OCI-LY3 (cell line): ENCODE results near the gene KLRK1.

ENCODE experiments used
- EZH2phosphoT487 ChIP-seq: fragments of 200-600 bp; shearing (Covaris generic); IDR thresholded peaks from 2 replicates; pipeline ENCODE4 v1.6.1; 2018; ENCODE audit warnings: antibody characterized with exemption, mixed run types, low read depth
- TF ChIP-seq, protein P1 (sequence below): fragments of 200-600, 300-600 bp; sonication (generic); IDR thresholded peaks from 2 replicates; pipeline ENCODE4 v1.5.1; 2014; ENCODE audit warnings: antibody characterized with exemption, low read length, low read depth

DNA sequence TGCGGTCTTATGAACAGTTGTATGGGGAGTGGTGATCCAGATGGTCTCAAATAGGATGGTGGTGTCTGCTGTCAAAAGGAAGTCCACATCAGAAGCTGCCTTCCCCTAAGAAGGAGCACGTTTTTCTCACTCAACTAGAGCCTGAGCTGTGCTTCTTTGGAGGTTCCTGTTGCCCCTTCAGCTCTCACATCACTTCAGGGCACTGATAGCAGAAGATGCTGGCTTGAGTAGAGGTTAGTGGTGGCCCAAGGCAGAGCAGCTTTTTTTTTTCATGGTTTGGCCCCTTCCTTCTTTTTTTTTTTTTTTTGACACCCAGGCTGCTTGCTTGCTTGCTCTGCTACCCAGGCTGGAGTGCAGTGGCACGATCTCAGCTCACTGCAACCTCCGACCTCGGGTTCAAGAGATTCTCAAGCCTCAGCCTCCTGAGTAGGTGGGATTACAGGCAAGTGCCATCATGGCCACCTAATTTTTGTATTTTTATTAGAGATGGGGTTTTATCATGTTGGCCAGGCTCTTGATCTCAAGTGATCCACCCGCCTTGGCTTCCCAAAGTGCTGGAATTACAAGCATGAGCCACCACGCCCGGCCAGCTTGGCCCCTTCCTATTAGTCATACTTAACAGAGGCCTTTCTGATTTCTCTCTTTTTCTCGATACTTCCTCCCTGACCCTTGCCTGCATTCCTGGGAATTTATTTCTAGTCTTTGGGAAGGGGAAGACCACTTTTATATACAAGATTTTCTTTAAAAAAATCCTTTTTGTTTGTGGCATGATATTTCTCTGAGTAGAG is 50.6 kb downstream of the KLRK1 start:
- TF ChIP-seq, protein P1, sequence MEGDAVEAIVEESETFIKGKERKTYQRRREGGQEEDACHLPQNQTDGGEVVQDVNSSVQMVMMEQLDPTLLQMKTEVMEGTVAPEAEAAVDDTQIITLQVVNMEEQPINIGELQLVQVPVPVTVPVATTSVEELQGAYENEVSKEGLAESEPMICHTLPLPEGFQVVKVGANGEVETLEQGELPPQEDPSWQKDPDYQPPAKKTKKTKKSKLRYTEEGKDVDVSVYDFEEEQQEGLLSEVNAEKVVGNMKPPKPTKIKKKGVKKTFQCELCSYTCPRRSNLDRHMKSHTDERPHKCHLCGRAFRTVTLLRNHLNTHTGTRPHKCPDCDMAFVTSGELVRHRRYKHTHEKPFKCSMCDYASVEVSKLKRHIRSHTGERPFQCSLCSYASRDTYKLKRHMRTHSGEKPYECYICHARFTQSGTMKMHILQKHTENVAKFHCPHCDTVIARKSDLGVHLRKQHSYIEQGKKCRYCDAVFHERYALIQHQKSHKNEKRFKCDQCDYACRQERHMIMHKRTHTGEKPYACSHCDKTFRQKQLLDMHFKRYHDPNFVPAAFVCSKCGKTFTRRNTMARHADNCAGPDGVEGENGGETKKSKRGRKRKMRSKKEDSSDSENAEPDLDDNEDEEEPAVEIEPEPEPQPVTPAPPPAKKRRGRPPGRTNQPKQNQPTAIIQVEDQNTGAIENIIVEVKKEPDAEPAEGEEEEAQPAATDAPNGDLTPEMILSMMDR, result no peak
- TF ChIP-seq EZH2phosphoT487, result no peak
